ENCODE data around the gene ARHGEF40.

The ARHGEF40 gene

GRCh38 chr14:21084998-21085853 lies 15.1 kb downstream of the ARHGEF40 start:
- Histone ChIP-seq H3K27ac (ENCODE audit: poor library complexity, severe bottlenecking) (no peak overlapping the region), H3K36me3 (ENCODE audit: low read depth) (peaks cover 26% of the 10 kb centered on the region; the same call in 1 of the 2 replicates)

DNA sequence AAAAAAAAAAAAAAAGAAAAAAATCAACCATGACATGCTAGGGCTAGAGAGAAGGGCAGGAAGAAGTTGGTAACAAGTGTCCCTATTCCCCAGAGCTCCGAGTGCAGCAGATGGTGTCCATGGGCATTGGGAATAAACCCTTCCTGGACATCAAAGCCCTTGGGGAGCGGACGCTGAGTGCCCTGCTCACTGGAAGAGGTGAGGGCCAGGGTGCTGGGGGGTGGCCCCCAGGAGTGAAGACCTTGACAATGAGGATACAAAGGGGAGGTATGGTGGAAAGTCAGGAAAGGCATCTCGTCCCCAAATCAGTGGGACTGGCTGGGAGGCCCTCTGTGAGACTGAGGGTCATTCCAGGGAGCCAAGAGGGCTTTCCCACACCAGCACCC lies 16.8 kb downstream of the ARHGEF40 start:
- H3K27ac ChIP-seq (ENCODE audit: poor library complexity, severe bottlenecking): no peak overlapping the region
- H3K27me3 ChIP-seq (ENCODE audit: insufficient read depth, poor library complexity, severe bottlenecking): no peaks in the 10 kb centered on the region
- H3K4me1 ChIP-seq (ENCODE audit: insufficient read depth, poor library complexity, severe bottlenecking): no peaks in the 10 kb centered on the region
- H3K4me3 ChIP-seq (ENCODE audit: severe bottlenecking): no peak overlapping the region
- no peaks in the 10 kb centered on the region for H3K9me3 ChIP-seq (ENCODE audit: severe bottlenecking)
- H3K36me3 ChIP-seq (ENCODE audit: low read depth): peaks cover 39% of the 10 kb centered on the region
- DNase-seq (ENCODE audit: low spot score): no peak
- TF ChIP-seq, protein P1, sequence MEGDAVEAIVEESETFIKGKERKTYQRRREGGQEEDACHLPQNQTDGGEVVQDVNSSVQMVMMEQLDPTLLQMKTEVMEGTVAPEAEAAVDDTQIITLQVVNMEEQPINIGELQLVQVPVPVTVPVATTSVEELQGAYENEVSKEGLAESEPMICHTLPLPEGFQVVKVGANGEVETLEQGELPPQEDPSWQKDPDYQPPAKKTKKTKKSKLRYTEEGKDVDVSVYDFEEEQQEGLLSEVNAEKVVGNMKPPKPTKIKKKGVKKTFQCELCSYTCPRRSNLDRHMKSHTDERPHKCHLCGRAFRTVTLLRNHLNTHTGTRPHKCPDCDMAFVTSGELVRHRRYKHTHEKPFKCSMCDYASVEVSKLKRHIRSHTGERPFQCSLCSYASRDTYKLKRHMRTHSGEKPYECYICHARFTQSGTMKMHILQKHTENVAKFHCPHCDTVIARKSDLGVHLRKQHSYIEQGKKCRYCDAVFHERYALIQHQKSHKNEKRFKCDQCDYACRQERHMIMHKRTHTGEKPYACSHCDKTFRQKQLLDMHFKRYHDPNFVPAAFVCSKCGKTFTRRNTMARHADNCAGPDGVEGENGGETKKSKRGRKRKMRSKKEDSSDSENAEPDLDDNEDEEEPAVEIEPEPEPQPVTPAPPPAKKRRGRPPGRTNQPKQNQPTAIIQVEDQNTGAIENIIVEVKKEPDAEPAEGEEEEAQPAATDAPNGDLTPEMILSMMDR (IDR thresholded peaks at IDR 0.05; ENCODE audit: poor library complexity, severe bottlenecking): no peak
- no peak for ATAC-seq (ENCODE audit: low read depth)

More at GRCh38 chr14:21084998-21085853, 15.1 kb downstream of the ARHGEF40 start:
- TF ChIP-seq, protein P1 (IDR thresholded peaks at IDR 0.05; ENCODE audit: poor library complexity, severe bottlenecking): no peak
- Histone ChIP-seq H3K4me1 (ENCODE audit: insufficient read depth, poor library complexity, severe bottlenecking) (no peaks in the 10 kb centered on the region), H3K27me3 (ENCODE audit: insufficient read depth, poor library complexity, severe bottlenecking) (no peaks in the 10 kb centered on the region), H3K9me3 (ENCODE audit: severe bottlenecking) (no peaks in the 10 kb centered on the region), H3K4me3 (ENCODE audit: severe bottlenecking) (no peak overlapping the region)
- no peak for DNase-seq (ENCODE audit: low spot score)
- peak; percentile 30; the same call in 1 of the 3 replicates for ATAC-seq (ENCODE audit: low read depth)

DNA sequence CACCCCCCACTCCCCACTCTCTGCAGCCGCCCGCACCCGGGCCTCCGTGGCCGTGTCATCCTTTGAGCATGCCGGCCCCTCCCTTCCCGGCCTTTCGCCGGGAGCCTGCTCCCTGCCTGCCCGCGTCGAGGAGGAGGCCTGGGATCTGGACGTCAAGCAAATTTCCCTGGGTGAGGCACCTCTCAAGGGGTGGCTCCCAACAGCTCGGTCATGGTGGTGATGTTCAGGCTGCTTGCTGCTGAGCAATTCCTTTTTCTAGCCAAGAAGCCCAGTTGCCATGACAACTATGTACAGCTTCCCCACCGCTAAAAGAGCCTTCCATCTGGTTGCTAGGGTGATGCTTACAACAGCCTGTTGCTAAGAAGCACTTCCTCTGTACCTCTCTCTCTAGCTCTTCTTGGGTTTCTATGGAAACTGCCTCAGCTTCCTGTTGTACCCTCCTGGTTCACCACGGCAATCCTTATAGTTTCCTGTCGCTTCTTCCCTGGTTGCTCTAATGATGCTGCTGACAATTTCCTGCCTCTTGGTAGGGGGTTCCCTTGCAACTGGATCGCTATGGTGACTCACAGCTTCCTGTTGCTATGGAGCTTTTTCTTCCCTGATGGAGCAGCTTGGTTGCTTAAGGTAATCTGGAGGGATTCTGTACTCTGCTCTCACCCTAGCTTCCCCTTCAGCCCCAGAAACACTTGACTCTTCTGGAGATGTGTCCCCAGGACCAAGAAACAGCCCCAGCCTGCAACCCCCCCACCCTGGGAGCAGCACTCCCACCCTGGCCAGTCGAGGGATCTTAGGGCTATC lies 17.4 kb downstream of the ARHGEF40 start:
- Histone ChIP-seq H3K36me3 (ENCODE audit: low read depth) (peaks cover 33% of the 10 kb centered on the region), H3K27ac (ENCODE audit: poor library complexity, severe bottlenecking) (no peak overlapping the region)
- peak; percentile 63 for ATAC-seq (ENCODE audit: low read depth)

DNA sequence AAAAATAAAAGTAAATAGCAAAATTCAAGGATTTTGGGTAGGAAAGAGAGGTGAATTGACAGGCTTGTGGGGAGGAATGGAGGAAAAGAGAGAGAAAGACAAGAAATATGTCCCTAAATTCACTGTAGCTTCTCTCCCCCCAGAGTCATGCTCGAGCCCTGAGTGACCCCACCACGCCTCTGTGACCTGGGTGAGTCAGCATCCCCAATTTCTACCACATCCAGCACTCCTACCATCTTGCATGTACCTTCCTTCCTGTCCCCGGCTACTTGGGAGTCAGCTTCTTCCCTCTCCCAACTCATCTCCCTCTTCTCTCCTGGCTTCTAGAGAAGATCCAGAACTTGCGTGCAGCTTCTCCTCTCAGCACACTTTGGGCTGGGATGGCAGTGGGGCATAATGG lies 18.6 kb downstream of the ARHGEF40 start:
- H3K4me1 ChIP-seq (ENCODE audit: insufficient read depth, poor library complexity, severe bottlenecking): no peaks in the 10 kb centered on the region
- DNase-seq (ENCODE audit: low spot score) (no peak), ATAC-seq (ENCODE audit: low read depth) (no peak)
- no peaks in the 10 kb centered on the region for H3K27me3 ChIP-seq (ENCODE audit: insufficient read depth, poor library complexity, severe bottlenecking)
- no peak overlapping the region for H3K4me3 ChIP-seq (ENCODE audit: severe bottlenecking)
- TF ChIP-seq, protein P1 (IDR thresholded peaks at IDR 0.05; ENCODE audit: poor library complexity, severe bottlenecking): no peak
- H3K27ac ChIP-seq (ENCODE audit: poor library complexity, severe bottlenecking): no peak overlapping the region
- no peaks in the 10 kb centered on the region for H3K9me3 ChIP-seq (ENCODE audit: severe bottlenecking)
- peaks cover 34% of the 10 kb centered on the region for H3K36me3 ChIP-seq (ENCODE audit: low read depth)

More for the DNA sequence above, 17.4 kb downstream of the ARHGEF40 start:
- Histone ChIP-seq H3K9me3 (ENCODE audit: severe bottlenecking) (no peaks in the 10 kb centered on the region), H3K4me3 (ENCODE audit: severe bottlenecking) (no peak overlapping the region), H3K27me3 (ENCODE audit: insufficient read depth, poor library complexity, severe bottlenecking) (no peaks in the 10 kb centered on the region), H3K4me1 (ENCODE audit: insufficient read depth, poor library complexity, severe bottlenecking) (no peaks in the 10 kb centered on the region)
- DNase-seq (ENCODE audit: low spot score): no peak
- TF ChIP-seq, protein P1 (IDR thresholded peaks at IDR 0.05; ENCODE audit: poor library complexity, severe bottlenecking): no peak
